Left cardiac atrium (tissue), 4 donors: ENCODE data around the gene ITSN1. TPM values are rescaled to one million over a fixed set of nuclear protein-coding genes. Genes with fewer than 3 reads are reported as not detected.
"Not testable (repeated sequence)": the region's sequence is repeated elsewhere in the genome, so short reads cannot be mapped to it uniquely, and the experiment has no call there.

ENCODE experiments used
- ATAC-seq, 2 donors: fragments of 200-7000 bp; cut with Tn5 transposase; one replicate each; pipeline ENCODE4 v1.9.1; 2020; ENCODE audit warnings: mild to moderate bottlenecking in 2 of 2, moderate library complexity in 2 of 2
- DNase-seq: peaks from one replicate; pipeline ENCODE4 v3.0.0-alpha.2; 2020
- intact Hi-C, 2 donors: fragments of 100-400 bp; cut with DNase I; formaldehyde crosslinking; loops; one replicate each; pipeline versions ENCODE4 v1.14.1 to v1.15.1; 2022 to 2023
- total RNA-seq, 2 donors: library from RNA; stranded (reverse); fragmentation: NEBNext Ultra II Directional; extraction: Animal tissue kit (Norgen Biotek cat#: 25700); gene quantifications; one replicate each; pipeline ENCODE4 v1.2.1, GENCODE V29; 2021
- donor health status: DM: no; HTN: yes; CAD: no.
- donor health status: DM: no; HTN: yes; CAD: no; lungs with severe emphysema.
- donor health status: DM: yes; HTN: yes; CAD: no.
- donor health status: Dilated cardiomyopathy.

ITSN1 gene
- total RNA-seq, 2 donors from 2014 or later = 59.2 to 75.3 TPM

DNA sequence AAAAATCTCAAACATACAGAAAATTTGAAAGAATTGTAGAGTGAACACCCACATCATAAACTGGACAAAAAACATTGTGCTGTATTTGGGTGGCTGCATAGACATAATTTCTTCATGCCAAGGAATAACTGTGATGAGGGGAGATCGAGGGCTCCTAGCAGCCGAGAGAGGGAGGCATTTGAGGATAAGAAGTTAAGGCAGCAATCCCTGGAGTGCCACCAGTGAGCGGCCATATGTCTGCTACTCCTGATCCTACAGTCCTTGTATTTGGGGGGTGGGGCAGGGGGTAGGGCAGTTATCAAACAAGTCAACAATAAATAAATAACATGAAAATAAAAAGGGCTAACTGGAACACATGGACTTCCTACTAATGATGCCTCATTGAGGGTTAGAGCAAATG, 218.8 kb downstream of the ITSN1 start:
- DNase-seq = no peak
- intact Hi-C loops = no loop called here
- no peak for ATAC-seq

- intact Hi-C loops, ATAC-seq, DNase-seq: not testable (repeated sequence)
Observed at GRCh38 chr21:33863191-33863590, 220.9 kb downstream of the ITSN1 start.

GRCh38 chr21:33864150-33864549, 221.8 kb downstream of the ITSN1 start:
- DNase-seq (no peak), ATAC-seq (no peak)
- intact Hi-C loops = no loop called here

GRCh38 chr21:33865176-33865575, 222.9 kb downstream of the ITSN1 start:
- DNase-seq (no peak), ATAC-seq (no peak)

GRCh38 chr21:33865996-33866575, 223.8 kb downstream of the ITSN1 start:
- ATAC-seq (no peak), DNase-seq (no peak)
- intact Hi-C loops = no loop called here

More at GRCh38 chr21:33865176-33865575, 222.9 kb downstream of the ITSN1 start:
- intact Hi-C loops = no loop called here

- no peak for ATAC-seq
Observed at GRCh38 chr21:33866826-33867225, 224.5 kb downstream of the ITSN1 start.

DNA sequence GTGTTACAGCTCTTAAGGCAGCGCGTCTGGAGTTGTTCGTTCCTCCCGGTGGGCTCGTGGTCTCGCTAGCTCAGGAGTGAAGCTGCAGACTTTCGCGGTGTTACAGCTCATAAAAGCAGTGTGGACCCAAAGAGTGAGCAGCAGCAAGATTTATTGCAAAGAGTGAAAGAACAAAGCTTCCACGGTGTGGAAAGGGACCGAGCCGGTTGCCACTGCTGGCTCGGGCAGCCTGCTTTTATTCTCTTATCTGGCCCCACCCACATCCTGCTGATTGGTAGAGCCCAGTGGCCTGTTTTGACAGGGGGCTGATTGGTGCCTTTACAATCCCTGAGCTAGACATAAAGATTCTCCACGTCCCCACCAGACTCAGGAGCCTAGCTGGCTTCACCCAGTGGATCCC, 225.6 kb downstream of the ITSN1 start:
- intact Hi-C loops, DNase-seq, ATAC-seq: not testable (repeated sequence)

More at GRCh38 chr21:33866826-33867225, 224.5 kb downstream of the ITSN1 start:
- DNase-seq = no peak
- intact Hi-C loops = no loop called here

- no peak for ATAC-seq
Observed at GRCh38 chr21:33869873-33870272, 227.6 kb downstream of the ITSN1 start.

DNA sequence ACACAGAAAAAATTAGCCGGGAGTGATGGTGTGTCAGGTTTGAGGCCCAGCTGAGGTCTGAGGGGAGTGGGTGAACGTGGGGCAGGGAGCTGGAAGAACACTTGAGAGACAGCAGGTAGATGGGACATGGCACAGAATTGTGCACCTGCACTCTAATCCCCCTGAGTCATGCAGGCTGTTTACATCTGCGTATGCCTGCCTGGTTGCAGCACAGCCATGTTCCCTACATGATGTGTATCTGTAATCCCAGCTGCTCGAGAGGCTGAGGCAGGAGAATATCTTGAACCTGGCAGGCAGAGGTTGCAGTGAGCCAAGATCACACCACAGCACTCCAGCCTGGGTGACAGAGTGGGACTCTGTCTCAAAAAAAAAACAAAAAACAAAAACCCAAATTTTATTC, 228.5 kb downstream of the ITSN1 start:
- peak in 1 of 2 donors; percentile 23 for ATAC-seq
- no peak for DNase-seq

More at GRCh38 chr21:33869873-33870272, 227.6 kb downstream of the ITSN1 start:
- intact Hi-C loops = no loop called here
- DNase-seq = no peak

DNA sequence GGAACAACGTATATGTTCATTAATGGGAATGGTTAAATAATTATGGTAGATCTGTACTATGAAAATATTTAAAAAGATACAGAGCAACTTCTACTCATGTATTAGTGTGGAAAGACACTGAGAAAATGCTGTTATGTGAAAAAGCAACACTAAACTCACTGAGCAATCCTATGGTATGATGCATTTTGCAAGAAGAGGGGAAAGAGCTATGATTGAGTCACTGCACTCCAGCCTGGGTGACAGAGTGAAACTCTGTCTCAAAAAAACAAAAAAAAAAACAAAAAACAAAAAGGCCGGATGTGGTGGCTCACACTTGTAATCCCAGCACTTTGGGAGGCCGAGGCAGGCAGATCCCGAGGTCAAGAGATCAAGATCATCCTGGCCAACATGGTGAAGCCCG, 228.9 kb downstream of the ITSN1 start:
- no peak for ATAC-seq

More for the DNA sequence above, 228.5 kb downstream of the ITSN1 start:
- intact Hi-C loops = no loop called here

GRCh38 chr21:33872881-33873515, 230.7 kb downstream of the ITSN1 start:
- intact Hi-C loops = no loop called here
- DNase-seq (no peak), ATAC-seq (no peak)

More for the DNA sequence above, 228.9 kb downstream of the ITSN1 start:
- no peak for DNase-seq
- intact Hi-C loops = no loop called here

- ATAC-seq = no peak
- intact Hi-C loops = no loop called here
- no peak for DNase-seq
Observed at GRCh38 chr21:33874161-33874560, 231.9 kb downstream of the ITSN1 start.

- ATAC-seq = no peak
Observed at GRCh38 chr21:33875026-33875695, 232.9 kb downstream of the ITSN1 start.

DNA sequence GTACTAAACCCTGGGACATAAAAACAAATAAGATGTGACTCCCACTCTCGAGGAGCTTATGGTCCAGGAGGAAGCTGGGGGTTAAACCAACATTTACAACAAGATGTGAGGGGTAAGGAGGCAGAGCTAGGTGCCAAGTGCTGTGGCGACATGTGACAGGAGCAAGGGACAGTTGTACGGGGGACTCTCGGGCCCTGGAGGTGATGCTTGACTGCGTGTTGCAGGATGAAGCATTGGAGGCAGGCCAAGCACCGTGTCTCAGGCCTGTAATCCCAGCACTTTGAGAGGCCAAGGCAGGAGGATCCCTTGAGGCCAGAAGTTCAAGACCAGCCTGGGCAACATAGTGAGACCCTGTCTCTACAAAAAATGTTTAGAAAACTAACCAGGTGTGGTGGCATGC, 236.5 kb downstream of the ITSN1 start:
- no peak for ATAC-seq
- no peak for DNase-seq
- intact Hi-C loops = no loop called here

More at GRCh38 chr21:33875026-33875695, 232.9 kb downstream of the ITSN1 start:
- DNase-seq = no peak
- intact Hi-C loops = no loop called here

- ATAC-seq = no peak
- intact Hi-C loops = no loop called here
- no peak for DNase-seq
Observed at GRCh38 chr21:33880626-33881025, 238.3 kb downstream of the ITSN1 start.

DNA sequence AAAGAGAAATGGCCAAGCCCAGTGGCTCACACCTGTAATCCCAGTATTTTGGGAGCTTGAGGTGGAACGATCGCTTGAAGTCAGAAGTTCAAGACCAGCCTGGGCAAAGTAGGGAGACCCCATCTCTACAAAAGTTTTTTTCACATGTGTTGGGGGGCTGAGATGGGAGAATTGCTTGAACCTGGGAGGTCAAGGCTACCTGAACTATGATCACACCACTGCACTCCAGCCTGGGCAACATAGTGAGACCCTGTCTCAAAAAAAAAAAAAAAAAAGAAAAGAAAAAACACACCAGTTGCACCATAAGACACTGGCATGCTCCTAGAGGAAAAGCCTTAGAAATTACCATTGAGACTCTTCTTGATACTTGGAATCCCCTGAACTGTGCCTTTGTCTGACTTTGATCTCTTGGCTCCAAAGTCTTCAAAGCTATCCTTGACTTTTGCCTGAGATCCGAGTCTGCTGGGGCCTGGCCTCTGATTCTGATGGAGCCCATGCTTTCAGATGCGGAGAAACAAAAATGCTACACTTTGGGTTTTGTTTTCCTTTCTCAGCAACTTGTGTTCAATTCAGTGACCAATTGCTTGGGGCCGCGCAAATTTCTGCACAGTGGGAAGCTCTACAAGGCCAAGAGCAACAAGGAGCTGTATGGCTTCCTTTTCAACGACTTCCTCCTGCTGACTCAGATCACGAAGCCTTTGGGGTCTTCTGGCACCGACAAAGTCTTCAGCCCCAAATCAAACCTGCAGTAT, 239.6 kb downstream of the ITSN1 start:
- no peak for DNase-seq
- intact Hi-C loops = no loop called here
- ATAC-seq = no peak

DNA sequence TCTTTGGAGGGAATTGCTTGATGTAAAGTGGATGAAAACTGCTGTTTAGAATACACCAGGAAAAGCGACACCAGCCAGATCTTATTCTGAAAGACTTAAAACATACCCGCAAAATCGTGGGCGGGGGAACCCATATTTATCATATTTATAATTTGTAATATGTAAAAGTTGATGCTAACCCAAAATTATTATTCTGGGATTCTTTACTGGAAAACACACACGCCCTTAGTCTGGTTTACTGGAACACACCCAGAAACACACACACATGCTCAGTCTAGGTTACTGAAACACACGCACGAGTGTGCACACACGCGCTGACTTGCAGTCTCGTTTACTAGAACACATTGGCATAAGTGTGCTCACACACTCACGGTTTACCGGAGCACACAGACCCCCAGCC, 240.8 kb downstream of the ITSN1 start:
- ATAC-seq = no peak
- no peak for DNase-seq
- intact Hi-C loops = no loop called here

- intact Hi-C loops = no loop called here
- ATAC-seq = no peak
- no peak for DNase-seq
Observed at GRCh38 chr21:33884376-33885171, 242.3 kb downstream of the ITSN1 start.

DNA sequence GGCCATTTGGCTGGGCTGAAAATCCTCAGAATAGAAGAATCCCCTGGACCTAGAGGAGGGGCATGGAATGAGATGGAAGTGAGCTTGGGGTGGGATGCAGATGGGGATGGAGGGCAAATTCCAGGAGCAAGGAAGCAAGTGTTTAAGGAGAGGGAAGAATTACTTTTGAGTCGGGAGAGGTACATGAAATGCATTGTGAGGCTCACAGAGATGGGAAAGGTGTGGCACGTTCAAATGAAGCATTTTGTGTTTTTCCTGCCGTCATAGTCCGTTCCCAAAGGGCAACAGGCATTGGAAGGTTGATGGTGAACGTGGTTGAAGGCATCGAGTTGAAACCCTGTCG, 242.8 kb downstream of the ITSN1 start:
- intact Hi-C loops = no loop called here
- no peak for ATAC-seq
- DNase-seq = no peak
